HUES6 (cell line): ENCODE results near the gene LIMD2.
A peak's percentile ranks its signal among the peaks of the same experiment; 100 is the strongest.

Experiments
- H3K27ac ChIP-seq: 2 replicates; pipeline ENCODE4 v1.7.0; 2013; ENCODE audit warnings: low read depth, mild to moderate bottlenecking, low read length, inconsistent platforms
- H3K27me3 ChIP-seq: 2 replicates; pipeline ENCODE4 v1.6.1; 2013; ENCODE audit warnings: low read length; ENCODE audit not compliant: control insufficient read depth, insufficient read depth
- H3K36me3 ChIP-seq: 2 replicates; pipeline ENCODE4 v1.6.1; 2013; ENCODE audit warnings: low read length; ENCODE audit not compliant: control insufficient read depth, insufficient read depth
- H3K4me1 ChIP-seq: 2 replicates; pipeline ENCODE4 v1.6.1; 2013; ENCODE audit warnings: low read length; ENCODE audit not compliant: control insufficient read depth, insufficient read depth
- H3K4me3 ChIP-seq: 2 replicates; pipeline ENCODE4 v1.5.1; 2013; ENCODE audit warnings: low read depth, low read length
- H3K9ac ChIP-seq: one replicate; pipeline ENCODE4 v1.6.1; 2013; ENCODE audit warnings: mild to moderate bottlenecking, low read length
- H3K9me3 ChIP-seq: 2 replicates; pipeline ENCODE4 v1.6.1; 2013; ENCODE audit warnings: low read depth, low read length; ENCODE audit not compliant: control insufficient read depth, insufficient read depth

LIMD2 gene

GRCh38 chr17:63647936-63648335 lies 52.0 kb downstream of the LIMD2 start:
- Histone ChIP-seq H3K9me3 (no peaks in the 10 kb centered on the region), H3K36me3 (peaks cover 19% of the 10 kb centered on the region), H3K27ac (no peak overlapping the region), H3K4me3 (no peak overlapping the region), H3K9ac (no peak overlapping the region), H3K27me3 (no peaks in the 10 kb centered on the region), H3K4me1 (peaks cover 17% of the 10 kb centered on the region)

GRCh38 chr17:63647065-63647725 lies 52.7 kb downstream of the LIMD2 start:
- peak overlapping the region; percentile 18 for H3K9ac ChIP-seq
- H3K4me3 ChIP-seq, result no peak overlapping the region
- no peaks in the 10 kb centered on the region for H3K27me3 ChIP-seq
- H3K4me1 ChIP-seq, result peaks cover 17% of the 10 kb centered on the region
- no peaks in the 10 kb centered on the region for H3K9me3 ChIP-seq
- peaks cover 12% of the 10 kb centered on the region; the same call in 1 of the 2 replicates for H3K36me3 ChIP-seq
- H3K27ac ChIP-seq, result peak overlapping the region; percentile 24; the same call in 1 of the 2 replicates

GRCh38 chr17:63646488-63646806 lies 53.5 kb downstream of the LIMD2 start:
- no peak overlapping the region for H3K4me3 ChIP-seq
- peaks cover 10% of the 10 kb centered on the region; the same call in 1 of the 2 replicates for H3K36me3 ChIP-seq
- no peak overlapping the region for H3K9ac ChIP-seq
- no peaks in the 10 kb centered on the region for H3K9me3 ChIP-seq
- no peak overlapping the region for H3K27ac ChIP-seq
- peaks cover 17% of the 10 kb centered on the region for H3K4me1 ChIP-seq
- no peaks in the 10 kb centered on the region for H3K27me3 ChIP-seq
